CD4-positive, alpha-beta T cell treated with Interleukin-17A for 1 hour (primary cell): ENCODE results near the gene VAMP5.
"Not testable (repeated sequence)": the region's sequence is repeated elsewhere in the genome, so short reads cannot be mapped to it uniquely, and the experiment has no call there.

ENCODE experiments used
- DNase-seq: peaks from one replicate; pipeline ENCODE4 v3.0.0-alpha.2; 2020

The VAMP5 gene

DNA sequence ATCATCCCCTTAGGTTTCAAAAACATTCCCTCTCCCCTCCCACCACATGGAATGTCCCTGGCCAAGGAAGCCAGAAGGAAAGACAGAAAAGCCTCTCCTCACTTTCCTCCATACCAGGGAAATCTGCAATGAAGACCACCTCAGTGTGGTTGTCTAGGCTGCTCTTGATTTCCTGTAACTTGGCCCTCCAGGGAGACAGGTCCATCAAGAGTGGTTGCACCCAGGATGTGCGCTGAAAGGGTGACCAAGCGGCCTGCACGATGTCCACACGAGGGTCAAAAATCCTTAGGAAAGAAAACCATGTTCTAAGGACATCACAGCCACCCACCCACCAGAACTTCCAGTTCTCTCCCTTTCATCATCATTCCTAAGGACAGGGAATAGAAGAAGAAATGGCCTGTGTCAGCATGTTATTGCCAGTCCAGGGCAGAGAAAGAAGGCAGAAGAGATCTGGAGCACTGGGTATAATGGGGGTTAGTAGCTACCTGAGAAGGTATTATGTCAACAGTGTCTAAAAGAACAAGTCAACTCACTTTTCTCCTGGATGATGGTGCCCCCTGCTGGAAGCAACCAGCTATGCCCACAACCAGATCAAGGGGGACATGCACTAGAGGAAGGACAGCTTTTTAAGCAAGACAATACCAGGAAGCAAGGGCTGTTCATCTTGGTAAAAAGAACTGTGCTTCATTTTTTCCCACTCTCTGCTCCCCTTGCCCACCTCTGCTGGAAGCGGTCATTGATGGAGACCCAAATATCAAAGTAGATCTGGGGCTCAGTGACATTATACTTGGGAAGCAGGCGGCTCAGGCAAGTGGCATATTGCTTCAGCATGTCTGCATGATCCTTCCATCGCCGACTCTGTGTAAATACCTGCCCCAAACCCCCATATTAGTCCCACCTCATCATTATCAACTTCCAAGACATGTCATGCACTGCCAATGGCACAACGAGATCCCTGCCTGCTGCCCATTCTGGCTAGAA, 32.2 kb upstream of the VAMP5 start:
- DNase-seq = peak; percentile 93

DNA sequence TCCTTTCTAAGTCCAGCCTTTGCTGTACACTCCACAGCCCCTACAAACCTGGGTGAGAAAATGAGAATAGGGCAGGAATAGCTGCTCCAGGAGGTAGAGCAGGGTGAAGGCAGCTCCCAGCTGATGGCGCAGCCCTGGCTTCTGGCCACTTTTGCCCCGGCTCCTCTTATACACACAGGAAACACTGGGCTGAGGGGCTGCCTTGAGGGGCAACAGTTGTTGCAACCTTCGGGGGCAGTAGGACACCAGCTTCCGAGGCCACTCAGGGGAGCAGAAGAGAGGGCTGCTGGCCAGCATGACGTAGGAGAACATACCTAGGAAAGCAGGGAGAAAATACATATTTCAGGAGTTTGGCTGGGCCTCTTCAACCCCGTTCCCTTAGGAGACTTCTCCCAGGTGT, 31.0 kb upstream of the VAMP5 start:
- DNase-seq = no peak

DNA sequence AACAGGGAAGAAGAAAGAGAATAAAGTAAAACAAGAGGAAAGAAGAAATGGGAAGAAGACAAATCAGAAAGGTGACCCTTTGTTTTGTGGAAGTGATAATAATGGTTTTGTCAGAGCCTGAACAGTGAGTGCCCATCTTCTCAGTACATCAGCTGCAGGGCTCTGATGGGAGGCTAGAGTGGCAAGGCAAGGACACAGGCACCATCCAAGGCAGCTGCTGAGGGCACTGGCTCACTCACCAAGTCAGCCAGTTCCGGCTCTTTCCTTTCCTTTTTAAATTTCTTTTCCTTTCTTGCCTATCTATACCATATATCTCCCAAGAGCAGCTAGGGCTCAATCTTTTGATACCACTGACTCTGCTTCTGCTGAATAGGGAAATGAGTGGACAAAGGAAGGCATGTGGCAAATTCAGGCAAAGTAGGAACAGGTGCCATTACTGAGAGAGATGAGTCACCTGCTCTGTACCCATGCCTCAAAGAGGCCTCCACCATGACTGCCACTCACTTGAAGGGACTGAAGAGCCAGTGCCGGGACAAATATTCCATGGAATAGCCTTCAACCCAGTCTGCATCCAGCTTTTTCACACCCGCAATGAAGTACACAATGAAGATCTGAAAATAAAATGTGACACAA, 29.1 kb upstream of the VAMP5 start:
- DNase-seq = no peak

DNA sequence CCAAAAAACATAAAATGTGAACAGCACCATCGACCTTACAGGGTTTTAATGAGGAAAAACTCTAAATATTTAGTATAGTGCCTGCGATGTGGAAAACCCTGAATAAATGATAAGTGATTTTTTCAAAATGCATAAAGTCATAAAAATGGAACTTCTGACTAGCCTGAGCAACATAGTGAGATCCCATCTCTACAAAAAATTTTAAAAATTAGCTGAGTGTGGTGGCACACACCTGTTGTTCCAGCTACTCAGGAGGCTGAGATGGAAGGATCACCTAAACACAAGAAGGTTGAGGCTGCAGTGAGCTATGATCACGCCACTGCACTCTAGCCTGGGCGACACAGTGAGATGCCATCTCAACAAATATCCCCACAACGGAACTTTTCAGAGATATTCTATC, 27.1 kb upstream of the VAMP5 start:
- no peak for DNase-seq

DNA sequence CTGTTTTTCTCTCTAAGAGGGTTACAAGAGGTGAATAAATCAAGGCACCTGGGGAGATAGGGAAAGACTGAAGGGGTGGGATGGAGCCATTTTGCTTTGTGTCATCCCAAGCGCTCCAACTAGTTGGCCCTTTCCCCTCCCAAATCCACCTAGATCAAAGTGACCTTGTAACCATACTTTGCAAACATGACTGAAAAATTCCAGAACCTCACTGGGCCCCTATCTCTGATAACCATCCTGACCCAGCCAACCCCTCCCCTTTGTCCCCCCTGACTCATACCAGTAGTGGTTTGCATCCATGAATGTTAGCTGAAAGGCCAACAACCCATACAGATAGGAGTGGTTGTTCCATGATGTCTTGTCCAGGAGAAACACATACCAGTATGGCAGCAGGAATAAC, 26.1 kb upstream of the VAMP5 start:
- DNase-seq = no peak

DNA sequence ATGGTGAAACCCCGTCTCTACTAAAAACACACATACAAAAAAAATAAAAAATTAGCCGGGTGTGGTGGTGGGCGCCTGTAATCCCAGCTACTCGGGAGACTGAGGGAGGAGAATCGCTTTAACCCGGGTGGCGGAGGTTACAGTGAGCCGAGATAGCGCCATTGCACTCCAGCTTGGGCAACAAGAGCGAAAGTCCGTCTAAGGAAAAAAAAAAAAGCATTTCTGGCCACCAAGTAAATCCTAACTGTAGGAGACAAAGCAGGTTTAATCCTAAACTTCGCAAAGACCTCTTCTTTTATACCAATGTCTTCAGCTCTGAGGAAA, 23.9 kb upstream of the VAMP5 start:
- DNase-seq = not testable (repeated sequence)

DNA sequence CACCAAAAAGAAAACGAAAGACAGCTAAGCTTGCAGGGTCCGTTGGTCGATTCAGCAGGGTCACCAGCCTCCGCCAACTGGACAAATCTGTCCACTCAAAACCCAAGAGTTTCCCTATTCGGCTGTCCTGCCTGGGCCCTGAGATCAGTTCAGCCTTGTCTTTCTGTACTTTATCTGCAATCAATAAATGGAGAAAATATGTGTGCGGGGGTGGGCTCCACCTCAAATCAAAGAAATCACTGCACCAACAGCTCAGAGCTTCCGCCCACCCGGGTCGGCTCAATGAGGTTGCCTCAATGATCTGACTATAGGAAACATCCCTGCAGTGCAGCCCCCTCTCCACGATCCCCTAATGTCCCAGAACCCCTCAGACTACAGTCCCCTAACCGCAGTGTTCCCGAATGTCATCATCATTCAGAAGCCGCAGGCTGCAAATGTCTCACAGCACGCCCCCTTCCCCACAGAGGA, 23.4 kb upstream of the VAMP5 start:
- DNase-seq = no peak

DNA sequence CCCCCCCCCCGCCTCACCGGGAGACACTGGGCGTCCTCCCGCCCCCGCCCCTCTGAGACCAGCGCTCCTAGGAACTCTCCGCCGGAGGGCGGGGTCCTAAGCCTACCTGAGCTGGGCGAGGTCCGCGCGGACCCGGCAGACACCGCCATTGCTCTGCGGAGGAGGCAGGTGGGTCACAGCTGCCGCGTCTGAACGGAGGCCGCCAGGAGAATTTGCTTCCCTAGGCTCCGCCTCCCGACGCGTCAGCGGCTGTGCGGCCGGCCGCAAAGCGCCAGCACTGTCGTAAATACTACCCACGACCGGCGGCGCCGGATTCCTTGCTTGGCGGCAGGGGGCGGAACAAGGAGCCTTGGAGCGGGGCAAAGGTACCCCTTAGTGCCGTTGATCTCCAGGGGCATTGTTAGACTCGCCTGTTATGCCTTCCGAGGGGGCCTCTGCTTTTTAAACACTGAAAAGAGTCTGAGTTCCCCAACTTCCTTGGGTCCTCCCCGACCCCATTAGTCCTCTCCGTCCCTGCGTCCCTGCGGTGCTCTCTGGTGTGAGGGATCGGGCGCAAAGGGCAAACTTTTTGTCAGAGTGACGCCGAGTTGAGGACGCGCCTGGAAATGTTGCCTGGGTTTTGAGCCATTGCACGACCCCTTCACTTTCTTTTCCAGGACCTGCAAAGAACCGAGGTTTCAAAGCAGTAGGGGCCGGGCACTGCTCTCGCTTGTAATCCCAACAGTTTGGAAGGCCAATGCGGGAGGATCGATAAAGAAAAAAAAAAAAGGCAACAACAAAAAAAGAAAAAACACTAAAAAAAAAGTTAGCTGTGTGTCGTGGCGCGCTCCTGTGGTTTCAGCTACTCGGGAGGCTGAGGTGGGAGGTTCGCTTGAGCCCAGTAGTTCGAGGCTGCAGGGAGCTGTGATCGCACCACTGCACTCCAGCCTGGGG, 22.7 kb upstream of the VAMP5 start, which contains the start of gene GGCX:
GGCX (minus strand) TSS at position 214 of the 933 bp plus-strand sequence; CDS start at position 149, 65 bp downstream.
- DNase-seq = peak; percentile 96

DNA sequence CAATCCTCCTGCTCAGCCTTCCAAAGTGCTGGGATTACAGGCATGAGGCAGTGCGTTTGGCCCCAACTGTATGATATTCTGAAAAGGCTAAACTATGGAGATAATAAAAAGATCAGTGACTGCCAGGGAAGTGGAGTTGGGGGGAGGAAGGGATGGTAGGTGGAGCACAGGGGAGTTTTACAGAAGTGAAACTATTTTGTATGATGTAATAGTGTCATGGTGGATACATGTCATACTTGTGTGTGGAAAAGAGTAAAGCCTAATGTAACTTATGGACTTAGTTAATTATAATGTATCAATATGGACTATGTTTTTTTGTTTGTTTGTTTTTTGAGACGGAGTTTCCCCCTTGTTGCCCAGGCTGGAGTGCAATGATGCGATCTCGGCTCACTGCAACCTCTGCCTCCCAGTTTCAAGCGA, 20.1 kb upstream of the VAMP5 start:
- DNase-seq = no peak

DNA sequence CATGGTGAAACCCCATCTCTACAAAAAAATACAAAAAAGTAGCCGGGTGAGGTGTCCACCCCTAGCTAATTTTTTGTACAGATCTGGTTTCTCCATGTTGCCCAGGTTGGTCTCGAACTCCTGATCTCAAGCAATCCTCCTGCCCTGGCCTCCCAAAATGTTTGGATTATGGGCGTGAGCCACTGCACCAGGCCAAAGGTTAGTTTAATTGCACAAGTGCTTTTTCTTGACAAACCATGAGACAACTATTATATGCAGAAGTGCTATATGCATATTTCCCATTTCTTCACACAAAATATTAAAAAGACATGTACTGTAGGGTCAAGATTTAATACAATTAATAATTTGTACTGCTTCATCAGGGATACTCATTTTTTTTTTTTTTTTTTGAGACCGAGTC, 18.0 kb upstream of the VAMP5 start:
- DNase-seq = no peak

DNA sequence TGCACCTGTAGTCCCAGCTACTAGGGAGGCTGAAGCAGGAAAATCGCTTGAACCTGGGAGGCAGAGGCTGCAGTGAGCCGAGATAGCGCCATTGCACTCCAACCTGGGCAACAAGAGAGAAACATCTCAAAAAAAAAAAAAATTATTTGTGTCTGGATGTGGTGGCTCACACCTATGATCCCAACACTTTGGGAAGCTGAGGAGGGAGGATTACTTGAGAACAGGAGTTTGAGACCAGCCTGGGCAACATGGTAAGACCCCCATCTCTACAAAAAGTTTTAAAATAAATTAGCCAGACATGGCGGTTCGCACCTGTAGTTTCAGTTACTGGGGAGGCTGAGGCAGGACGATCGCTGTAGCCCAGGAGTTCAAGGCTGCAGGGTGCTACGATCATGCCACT, 8.5 kb upstream of the VAMP5 start:
- no peak for DNase-seq

DNA sequence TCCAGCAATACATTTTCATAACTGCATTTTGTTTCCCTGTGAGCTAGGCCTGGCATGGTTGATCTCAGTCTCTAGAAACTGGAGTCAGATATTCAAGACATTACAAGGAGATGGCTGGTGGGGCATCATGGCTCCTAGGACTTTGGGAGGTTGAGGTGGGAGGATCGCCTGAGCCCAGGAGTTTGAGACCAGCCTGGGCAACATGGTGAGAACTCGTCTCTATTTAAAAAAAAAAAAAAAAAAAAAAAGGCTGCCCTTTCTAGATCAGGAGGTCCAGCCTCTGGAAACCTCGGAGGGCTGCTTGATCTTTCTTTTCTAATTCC, 7.2 kb upstream of the VAMP5 start:
- DNase-seq = no peak

DNA sequence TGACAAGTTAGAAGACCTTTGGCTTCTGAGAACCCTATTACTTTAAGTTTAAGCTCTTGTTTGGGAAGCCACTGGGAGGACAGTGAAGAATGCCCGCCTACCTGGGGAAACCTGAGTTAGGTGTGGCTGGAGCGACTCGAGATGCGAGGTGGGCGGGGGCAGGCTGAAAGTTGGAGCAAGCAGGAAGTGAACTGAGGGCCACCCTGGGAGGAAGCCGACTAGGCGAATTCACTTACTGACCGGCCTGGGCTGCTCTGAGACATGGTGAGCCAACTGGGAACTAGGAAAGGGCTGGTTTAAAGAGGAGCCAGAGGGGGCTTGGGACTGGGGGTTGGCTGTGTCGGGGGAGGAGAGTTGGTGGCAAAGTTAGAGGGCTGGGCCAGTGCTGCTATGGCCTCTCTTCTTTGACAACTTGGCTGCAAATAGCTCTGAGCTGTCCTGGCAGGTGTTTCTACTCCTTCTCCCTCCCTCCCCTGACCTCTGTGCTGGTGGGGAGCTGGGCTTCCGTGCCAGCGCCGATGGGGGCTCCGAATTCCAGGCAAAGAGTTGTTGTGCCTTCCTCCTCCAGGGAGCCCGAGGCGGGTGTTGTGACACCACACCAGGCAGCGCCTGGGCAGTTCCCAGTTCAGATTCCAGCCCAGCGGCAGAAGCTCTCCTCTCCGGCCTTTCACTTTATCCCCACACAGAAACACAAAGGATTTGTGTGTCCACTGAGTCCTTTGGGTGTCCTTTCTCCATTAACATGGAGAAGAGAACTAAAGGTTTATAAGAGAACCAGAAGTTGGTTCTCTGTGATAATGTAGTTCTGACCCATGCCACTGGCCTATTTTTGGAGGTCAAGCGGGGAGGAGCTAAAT, 6.6 kb upstream of the VAMP5 start, which contains the start of gene VAMP8:
VAMP8 (plus strand) TSS at position 201 of the 857 bp plus-strand sequence; CDS start at position 262, 61 bp downstream.
- DNase-seq = peak; percentile 67

DNA sequence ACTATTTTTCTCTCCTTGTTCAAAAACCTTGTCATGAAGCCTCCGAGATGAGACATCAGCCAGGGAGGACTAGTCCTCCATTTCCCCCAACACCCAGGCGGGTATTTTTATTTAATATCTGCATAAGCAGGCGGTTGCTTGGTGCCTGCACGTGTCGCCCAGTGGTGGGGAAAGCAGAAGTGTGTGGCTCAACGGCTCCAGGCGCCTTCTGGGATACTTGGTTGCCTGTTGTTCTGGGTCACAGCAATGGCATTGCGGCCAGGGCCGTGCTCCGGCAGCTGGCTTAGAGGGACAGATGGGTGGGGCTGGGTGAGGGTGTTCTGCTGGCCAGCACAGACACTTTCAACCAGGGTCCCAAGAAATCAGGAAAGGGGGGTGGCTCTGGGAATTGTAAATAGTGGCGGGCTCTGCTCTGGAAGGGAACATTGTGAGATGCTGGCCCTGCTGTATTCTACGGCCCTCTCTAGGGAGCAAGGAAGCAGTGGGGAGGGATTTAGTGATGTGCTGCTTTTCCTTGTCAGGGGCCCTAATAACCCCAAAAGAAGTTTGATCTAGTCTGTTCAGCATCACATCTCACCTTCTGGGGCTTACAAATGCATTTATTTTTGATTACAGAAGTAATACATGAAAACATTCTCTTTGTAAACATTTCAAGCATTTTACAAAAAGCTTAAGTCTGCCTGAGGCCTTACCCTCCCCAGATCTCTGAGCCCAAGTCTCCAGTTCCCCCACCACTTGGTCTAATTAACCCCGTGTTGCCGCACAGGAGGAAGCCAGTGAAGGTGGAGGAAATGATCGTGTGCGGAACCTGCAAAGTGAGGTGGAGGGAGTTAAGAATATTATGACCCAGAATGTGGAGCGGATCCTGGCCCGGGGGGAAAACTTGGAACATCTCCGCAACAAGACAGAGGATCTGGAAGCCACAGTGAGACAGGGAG, 5.7 kb upstream of the VAMP5 start:
- DNase-seq = peak; percentile 15

DNA sequence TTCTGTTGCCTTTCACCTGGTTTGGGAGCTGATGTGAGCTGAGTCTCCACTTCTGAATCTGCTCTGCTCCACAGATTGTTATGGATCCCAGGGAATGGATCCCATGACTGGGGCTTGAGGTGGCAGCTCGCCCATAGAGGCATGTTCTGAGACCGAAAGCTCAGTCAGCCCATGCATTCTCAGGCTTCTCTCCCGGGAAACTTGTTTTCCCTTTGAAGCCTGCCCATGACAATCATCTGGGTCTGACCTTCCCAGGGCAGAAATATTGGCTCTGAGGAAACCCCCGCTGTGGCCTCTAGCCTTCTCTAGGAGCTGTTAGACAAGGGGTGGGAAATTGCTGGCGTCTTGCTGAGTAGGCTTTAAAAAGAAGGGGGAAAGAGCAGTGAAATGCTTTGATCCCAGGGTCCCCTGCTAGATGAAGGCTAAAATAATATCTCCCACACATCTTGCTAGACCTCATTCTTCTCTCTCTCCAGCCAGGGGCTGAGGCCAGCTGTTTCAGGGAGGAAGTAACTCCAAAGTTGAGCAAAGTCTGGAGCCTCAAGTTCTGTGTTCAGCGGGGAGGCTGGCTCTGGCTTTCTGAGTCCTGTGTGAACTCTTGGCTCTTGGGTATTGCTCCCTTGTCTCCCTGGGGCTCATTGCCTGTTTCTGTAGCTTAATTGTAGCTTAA, 4.8 kb upstream of the VAMP5 start:
- DNase-seq = no peak

DNA sequence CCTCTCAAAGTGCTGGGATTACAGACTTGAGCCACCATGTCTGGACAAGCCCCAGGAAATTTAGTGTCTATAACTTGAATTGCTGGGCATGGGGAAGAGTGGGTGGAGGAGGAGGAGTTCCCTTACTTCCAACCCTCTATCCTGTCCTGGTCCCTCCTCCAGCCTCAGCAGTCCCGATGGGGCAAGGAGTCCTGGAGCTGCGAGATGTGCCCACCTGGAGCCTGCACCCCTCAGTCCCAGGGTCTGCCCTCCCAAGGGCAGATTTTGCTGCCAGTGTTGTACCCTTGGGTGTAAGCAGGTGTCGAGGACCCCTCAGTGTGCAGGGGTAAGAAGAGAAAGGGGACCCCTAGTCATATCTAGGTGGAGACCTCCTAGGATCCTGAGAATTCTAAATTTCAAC, 4.0 kb upstream of the VAMP5 start:
- DNase-seq = no peak

DNA sequence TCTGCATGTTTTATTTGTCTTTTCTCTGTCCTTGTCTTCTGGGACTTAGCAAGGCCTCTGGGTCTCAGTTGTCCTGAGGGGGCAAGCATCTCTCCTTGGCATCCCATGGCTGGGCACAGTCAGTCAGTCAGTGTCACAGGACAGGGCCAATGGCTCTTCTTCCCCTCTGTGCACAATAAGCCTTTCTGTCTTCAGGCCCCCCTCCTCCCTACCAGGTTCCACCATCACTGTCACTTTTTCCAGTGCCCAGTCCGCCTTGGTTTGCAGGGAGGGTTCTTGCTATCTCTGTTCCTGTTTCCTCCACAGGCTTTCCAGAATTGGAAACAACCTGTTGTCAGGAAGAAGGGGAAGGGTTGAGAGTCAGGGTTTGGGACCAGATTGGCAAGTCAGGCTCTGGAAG, 1.7 kb upstream of the VAMP5 start:
- no peak for DNase-seq

DNA sequence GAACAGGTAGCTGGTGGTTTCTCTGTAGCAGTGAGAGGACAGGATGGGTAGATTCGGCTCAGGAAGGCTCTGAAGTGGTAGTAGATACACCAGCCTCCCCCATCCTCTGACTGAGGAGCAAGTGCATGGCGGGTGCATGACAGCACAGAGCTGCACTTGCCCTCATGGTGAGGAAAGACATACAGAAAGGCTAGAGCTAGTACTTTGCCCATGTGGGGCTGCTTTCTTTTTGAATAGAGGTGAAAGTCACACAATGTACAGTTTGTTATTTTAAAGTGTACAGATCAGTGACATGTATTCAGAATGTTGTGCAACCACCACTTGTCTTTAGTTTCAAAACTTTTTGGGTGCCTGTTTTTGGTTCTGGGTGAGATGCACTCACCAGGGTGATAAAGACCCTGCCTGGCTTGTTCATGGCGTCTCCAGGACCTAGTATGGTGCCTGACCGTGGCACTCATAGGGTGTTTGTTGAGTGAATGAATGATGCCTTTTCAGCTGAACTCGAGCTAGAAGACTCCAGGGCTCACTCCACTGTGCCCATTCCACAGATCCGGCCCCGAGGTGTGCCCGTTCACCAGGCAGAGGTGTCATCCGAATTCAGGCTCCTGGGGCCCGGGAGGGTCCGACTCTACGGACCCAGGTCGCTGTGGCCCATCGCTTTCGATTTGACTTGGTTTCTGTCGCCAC, 421 bp upstream of the VAMP5 start:
- peak; percentile 58 for DNase-seq
